Gastroesophageal sphincter (tissue), 3 donors: ENCODE data around the gene FAM120A.

Experiments
- POLR2AphosphoS5 ChIP-seq: sonication (generic); formaldehyde crosslinking; IDR thresholded peaks from one replicate; pipeline ENCODE4 v1.6.1; 2017; ENCODE audit warnings: antibody characterized with exemption
- TF ChIP-seq, protein P1 (sequence below), 4 experiments: fragments of 200-600 bp in 2 of 4; fragments of 450-650 bp in 2 of 4; sonication (generic) in 1 of 4; IDR thresholded peaks; one replicate each; pipeline ENCODE4 v1.5.1; 2017 to 2019; ENCODE audit warnings: antibody characterized with exemption in 4 of 4, mild to moderate bottlenecking in 2 of 4, moderate library complexity in 2 of 4

DNA sequence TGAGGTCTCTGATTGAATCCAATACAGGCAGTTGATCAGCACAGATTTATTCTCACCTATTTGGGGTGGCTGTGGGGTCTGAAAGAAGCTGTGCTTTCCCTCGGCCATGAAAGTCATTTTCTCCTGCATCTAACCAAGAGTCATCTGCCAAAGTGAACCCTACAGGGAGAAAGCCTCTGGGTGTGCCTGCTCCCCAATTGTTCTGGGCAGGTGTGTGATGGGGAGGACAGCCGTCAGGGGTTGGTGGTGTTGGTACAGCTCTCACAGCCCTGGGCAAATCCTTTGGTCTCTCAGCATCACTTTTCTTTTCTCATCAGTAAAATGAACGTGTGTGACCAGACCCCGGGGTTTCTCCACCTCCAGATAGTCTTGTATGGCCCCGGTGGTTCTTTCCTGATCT, 127.4 kb downstream of the FAM120A start:
- no peak for TF ChIP-seq POLR2AphosphoS5
- TF ChIP-seq, protein P1, sequence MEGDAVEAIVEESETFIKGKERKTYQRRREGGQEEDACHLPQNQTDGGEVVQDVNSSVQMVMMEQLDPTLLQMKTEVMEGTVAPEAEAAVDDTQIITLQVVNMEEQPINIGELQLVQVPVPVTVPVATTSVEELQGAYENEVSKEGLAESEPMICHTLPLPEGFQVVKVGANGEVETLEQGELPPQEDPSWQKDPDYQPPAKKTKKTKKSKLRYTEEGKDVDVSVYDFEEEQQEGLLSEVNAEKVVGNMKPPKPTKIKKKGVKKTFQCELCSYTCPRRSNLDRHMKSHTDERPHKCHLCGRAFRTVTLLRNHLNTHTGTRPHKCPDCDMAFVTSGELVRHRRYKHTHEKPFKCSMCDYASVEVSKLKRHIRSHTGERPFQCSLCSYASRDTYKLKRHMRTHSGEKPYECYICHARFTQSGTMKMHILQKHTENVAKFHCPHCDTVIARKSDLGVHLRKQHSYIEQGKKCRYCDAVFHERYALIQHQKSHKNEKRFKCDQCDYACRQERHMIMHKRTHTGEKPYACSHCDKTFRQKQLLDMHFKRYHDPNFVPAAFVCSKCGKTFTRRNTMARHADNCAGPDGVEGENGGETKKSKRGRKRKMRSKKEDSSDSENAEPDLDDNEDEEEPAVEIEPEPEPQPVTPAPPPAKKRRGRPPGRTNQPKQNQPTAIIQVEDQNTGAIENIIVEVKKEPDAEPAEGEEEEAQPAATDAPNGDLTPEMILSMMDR (IDR thresholded peaks at IDR 0.05), result no peak
